Measurements from ENCODE around the gene ZDHHC14. TPM values are rescaled to one million over a fixed set of nuclear protein-coding genes. Genes with fewer than 3 reads are reported as not detected.

The ZDHHC14 gene
- total RNA-seq, 1 donor from 2014 or later, result 23.5 TPM

DNA sequence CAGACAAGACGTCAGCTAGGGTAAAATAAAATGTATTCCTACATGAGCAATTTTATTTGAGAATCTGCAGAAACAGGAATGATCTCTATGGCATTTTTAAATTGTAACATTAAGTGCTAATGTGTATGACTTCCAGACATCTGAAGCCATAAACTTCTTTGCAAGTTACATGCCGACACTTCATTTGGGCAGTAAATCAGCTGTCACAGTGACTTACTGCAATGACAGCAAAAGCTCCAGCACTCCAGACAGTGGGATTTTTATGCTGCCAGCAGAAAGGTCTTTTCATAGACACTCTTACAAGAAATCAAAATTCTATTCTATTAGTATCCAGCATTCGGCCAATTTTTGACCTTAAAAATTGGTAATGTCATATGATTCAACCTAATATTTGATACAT is 285.7 kb downstream of the ZDHHC14 start:
- no peak for DNase-seq (ENCODE audit: low spot score)

DNA sequence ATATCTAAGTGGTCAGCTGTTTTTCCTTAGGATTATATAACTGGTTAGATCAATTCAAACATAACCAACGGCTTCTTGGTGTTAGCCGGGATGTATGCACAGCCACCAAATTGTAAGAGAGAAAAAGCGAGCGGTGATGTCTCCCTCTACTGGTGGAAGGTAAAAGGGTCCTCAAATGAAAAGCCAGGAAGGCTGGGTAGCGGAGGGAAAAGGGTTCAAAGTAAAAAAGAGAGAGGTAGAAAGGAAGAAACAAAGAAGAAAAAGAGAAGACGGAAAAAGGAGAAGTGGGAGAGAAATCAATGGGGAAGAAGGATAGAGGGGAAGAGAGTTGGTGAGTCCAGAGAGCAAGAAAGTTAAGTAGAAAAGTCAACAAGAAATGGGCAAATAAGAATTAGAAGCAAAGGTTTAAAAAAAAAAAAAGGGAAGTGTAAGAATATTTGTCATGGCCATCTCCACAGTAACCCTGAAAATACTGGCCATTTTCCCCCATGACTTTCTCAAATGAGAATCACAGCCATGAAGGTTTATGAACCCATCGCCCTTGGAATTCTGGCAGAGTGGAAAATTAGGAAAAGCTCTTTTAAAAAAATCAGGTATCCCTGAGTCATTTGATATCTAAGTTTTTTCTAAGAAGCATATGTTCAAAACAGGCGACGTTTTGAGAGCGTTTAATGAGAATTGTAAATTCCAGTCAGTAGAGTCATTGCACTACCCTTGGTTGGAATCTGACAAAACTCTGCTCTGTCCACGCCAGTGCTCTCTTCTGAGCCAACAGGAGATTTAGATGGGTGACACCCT is 286.4 kb downstream of the ZDHHC14 start:
- peak; percentile 70 for DNase-seq (ENCODE audit: low spot score)

DNA sequence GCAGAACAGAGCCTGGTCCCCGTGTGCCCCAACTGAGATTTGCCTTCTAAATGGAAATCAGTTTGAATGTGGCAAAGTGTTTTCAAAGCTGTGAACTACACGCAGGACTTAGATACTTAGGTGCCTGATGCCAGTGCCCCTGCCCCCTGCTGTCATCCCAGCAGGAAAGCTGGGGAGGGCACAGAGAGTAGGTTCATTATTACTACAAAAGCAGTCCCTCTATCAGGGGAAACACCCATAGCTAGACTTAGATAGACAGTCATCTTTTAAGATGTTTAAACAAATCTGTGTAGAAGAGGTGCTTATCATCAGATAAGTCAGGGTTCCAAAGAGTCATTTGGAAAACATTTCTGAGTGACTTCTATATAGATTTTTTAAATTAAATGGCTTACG is 287.0 kb downstream of the ZDHHC14 start:
- DNase-seq (ENCODE audit: low spot score), result no peak

DNA sequence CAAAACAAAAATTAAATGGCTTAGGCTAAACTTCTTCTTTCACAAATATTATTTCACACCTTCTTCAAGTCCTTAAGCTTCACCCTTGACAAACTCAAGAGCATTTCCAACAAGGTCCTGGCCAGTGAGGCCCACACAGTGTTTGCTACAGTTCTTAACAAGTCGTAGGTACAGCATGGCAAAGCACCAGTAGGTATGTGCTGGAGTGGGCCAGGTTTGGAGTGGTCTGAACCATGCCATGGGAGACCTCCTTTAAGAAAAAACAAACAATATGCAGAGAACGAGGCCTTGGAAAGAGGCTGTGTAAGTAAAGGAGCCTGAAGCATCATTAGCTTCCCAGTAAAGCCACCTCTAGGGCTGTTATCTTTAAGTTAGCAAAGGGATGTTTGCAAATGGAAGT is 287.7 kb downstream of the ZDHHC14 start:
- DNase-seq (ENCODE audit: low spot score), result no peak

DNA sequence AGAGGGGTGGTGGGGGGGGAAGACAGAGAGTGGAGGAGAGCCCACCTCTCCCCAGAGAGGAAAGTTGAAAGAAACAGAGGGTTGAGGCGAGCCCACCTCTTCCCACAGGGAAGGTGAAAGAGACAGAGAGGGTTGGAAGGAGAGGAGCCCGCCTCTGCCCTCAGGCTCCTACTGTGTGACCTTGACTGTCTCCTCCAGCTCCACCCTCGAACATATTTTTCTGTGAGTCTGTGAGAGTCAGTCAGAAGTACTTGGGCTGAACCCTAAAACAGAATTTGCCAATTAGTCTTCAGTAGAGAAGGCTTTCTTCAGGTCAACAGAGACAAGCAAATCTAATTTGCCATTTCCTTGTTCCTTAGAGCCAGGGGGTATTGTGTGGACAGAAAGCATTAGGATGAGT is 288.3 kb downstream of the ZDHHC14 start:
- no peak for DNase-seq (ENCODE audit: low spot score)

DNA sequence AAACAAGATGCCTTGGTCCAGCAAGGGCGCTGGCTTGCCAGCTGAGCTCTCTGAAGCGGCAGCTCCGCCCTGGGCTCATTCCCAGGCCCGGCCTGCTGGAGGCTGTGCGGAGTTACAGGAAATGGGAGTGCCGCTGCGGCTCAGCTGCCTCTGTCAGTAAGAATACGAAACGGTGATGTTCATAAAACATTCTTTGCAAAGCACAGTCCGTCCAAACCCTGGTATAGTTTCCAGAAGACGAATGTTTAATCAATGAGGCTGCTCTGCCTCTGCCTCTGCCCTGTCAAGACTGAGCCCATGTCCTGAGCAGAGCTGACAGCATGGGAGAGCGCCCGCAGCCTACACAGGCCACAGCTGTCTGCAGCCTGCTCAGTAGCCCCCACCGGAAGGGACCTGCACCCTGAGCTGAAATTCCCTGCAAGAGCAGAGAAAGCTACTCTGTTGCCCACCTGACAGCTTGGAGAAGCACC is 288.8 kb downstream of the ZDHHC14 start:
- DNase-seq (ENCODE audit: low spot score), result peak; percentile 86

DNA sequence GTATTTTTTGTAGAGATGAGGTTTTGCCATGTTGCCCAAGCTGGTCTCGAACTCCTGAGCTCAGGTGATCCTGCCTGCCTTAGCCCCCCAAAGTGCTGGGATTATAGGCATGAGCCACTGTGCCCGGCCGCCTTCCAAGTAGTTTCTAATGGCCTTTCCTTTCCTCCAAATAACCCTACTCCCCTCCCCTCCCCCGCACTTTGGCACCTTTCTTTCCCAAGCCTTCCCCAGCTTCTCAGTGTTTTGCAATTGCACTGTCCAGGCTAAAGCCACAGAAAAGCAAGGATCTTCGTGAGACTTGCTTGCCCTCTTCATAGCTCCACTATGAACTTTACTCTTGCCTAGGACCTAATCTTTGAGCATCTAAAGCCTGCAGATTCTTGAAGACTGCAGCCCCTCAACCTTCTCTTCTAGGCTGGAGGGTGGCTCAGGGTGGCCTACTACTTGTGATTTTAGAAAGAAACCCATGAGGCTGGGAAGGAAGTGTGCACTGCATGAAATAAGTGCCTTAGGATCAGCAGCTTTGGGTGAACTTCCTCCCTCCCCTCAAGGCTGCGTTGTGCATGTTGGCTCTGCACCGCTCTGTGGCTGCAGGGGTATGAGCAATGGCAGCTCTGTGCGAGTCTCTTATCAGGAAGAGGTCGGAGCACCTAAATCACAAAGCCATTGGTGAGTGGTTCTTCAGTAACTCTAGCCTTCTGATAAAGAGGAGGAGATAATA is 289.6 kb downstream of the ZDHHC14 start:
- DNase-seq (ENCODE audit: low spot score), result no peak

DNA sequence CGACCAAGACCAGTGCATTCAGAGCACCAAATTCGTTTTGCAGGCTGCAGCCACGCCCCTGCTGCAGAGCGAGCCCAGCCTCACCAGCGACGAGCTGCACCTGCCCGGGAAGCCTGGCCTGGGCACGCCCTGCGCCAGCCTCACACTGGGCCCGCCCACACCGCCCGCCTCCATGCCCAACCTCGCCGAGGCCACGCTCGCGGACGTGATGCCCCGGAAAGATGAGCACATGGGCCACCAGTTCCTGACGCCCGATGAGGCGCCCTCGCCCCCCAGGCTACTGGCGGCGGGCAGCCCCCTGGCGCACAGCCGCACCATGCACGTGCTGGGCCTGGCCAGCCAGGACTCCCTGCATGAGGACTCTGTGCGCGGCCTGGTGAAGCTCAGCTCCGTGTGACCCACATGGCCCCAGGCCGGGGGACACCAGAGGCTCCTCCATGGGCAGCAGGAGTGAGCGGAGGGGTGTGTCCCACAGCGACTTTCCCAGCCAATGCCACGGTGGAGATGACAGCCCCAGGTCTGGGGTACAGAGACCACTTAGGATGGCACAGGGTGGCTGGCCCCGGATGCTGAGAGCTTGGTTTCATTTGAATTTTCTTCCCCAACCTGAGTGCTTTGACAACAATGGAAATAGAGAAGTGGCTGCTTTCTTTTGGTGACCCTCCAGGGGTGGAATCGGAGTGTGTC is 291.9 kb downstream of the ZDHHC14 start:
- DNase-seq (ENCODE audit: low spot score), result no peak

DNA sequence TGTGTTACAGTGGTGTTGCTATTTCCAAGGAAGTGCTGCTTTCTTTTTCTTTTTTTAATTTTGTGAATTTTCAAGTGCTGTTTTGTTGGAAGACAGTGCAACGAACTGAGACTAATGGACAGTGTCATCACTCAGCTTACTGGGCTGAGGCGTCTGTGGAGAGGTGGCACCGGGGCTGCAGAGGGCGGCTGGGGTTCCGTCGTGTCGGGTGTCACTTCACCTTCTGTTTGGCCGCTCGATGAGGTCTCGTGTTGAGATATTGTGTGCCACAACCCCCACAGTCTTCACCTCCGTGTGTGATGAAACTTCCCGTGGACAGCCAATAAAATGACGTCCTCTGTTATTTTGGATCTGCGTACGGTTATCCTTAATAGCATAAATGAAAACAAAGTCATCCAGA is 292.6 kb downstream of the ZDHHC14 start:
- no peak for DNase-seq (ENCODE audit: low spot score)

DNA sequence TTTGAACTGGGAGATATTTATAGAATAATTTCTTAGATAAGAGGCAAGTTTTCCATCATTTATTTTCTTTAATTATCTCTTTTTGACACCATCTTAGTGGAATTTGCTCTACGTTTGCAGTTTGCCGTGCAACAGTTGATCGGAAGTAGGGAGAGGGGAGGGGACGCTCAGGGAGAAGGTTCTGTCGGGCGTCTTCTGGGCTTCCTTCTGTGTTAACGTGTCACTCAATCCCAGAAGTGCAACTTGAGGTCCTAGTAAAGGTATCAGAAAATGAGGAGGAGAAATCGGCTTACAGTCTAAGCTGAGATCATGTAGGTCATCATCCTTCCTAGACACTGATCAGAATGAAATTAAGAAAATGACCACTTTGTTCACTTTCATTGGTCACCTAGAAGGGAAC is 293.1 kb downstream of the ZDHHC14 start:
- no peak for DNase-seq (ENCODE audit: low spot score)

DNA sequence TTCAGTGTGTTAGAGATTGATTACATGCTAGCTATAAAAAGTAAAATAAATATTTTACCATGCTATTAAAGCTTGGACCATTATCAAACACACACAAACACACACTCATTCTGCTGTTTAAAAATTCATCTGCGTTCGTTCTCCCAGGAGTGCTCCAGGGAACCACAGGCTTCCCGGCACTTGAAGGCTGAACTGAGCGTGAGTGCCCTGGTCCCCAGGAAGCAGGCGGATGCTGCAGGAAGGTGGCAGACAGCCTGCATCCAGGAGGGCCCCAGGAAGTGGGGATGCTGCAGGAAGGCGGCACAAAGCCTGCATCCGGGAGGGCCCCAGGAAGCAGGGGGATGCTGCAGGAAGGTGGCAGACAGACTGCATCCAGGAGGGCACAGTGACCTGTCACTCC is 294.8 kb downstream of the ZDHHC14 start:
- DNase-seq (ENCODE audit: low spot score), result no peak

DNA sequence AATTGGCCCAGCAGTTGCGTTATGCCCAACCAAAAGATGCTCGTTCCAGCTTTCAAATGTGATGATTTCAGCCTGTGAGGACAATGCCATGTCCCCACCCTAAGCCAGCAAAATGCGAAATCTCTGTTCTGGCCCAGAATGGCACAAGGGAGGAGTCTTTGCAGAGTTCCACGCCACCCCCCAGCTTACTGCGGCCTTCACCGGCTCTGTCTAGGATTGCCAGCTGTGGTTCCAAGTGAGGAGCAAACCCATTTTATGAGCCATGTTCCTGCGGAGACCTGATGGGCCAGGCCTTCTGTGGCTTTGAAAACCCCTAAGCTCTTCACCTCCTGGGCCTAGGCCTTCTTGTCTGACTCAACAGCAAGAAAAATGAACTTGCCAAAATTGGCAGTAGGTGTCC is 295.3 kb downstream of the ZDHHC14 start:
- DNase-seq (ENCODE audit: low spot score), result no peak

DNA sequence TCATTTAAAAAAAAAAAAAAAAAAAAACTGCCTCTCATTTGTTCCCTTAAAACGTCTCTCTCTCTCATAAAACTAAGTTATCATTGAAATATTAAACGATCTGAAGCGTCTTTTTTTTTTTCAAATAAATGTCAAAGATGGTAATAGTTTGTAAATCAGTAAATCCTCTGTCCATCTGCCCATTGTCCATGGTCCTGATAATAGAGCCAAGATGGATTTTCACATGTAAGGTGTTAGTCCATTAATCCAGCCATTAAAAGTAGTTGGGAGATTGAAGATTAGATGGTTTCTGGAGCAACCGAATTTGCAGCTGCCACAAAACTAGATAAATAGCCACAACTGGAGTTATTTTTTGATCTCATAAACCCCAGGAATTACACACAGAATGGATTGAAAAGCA is 296.2 kb downstream of the ZDHHC14 start:
- DNase-seq (ENCODE audit: low spot score), result no peak

DNA sequence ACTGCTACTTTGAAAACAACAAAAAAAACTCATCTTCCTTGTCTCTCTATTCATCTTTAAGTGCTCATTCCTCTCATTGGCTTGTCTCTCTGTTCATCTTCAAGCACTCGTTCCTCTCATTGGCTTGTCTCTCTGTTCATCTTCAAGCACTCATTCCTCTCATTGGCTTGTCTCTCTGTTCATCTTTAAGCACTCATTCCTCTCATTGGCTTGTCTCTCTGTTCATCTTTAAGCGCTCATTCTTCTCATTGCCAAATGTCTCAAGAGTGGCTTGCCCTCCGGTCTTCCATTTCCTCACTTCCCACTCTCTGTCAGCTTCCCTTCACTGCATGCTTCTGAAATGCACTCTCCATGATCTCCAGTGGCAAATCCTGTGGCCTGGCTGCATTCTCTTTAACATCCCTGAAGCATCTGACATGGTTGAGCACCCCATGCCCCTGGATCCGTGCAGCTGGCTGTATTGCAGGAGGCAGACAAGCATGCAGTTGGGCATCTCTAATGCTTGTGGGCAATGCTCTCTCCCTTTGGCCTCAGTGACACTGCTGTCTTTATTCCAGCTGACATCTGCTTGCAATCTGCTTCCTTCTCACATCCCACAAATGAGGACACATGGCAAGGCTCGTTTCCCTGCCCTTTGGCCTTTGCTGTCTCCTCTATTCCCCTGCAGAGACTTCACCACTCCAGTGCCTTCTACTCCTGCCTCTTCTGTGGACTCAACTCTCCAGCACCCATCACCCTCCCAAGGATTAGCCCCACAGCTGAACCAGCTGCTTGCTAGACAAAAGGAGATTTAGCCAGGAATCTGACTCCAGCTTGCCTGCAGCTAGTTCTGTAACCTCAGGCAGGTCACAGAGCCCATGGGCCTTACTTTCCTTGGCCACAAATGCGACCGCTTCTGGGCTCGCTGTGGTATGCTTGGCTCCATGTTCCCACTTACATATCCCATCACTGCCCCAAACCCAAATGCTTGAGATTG is 298.9 kb downstream of the ZDHHC14 start:
- no peak for DNase-seq (ENCODE audit: low spot score)

DNA sequence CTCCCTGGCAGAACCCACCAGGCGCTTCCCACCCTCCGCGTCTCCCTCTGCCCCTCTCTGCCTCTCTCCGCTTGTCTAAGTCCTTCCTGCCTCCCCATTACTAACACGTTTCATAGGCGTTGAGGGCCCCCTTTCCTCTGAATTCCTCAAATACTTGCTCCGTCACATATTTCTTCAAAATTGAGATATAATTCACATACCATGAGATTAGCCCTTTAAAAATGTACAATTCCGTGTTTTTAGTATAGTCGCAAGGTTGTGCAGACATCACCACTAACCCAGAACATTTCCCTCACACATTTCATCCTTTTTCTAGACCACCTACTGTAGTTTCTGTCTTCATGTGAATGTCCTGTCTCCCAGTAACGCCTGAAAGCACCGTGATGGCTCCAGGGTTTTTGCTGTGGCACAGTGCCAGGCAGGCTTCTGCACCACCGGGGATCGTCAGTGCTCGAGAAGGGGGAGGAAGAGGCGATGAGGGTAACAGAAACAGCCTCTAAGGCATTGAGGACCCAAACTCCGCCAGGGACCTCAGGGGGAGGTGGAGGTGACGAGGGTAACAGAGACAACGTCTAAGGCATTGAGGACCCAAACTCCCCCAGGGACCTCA is 300.2 kb downstream of the ZDHHC14 start:
- DNase-seq (ENCODE audit: low spot score), result no peak

DNA sequence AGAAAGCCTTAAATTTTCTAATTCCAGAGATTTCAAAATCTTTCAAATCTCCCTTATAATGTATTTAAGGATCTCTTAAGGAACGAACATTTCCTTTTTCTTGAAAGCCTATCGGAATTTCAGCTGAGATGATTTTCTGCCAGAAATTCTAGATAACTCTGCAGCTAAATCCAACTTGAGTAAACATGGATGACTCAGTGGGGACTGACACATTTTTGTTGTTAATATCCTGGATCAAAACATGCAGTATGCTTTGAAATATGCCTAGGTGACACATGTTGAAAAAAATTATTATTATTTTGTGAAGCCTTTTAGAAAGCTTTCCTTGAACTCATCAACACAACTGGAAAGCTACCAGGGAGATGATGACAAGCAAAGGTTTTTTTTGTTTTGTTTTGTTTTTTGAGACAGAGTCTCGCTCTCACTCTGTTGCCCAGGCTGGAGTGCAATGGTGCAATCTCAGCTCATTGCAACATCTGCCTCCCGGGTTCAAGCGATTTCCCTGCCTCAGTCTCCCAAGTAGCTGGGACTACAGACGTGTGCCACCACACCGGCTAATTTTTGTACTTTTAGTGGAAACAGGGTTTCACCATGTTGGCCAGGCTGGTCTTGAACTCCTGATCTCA is 302.0 kb downstream of the ZDHHC14 start:
- no peak for DNase-seq (ENCODE audit: low spot score)

DNA sequence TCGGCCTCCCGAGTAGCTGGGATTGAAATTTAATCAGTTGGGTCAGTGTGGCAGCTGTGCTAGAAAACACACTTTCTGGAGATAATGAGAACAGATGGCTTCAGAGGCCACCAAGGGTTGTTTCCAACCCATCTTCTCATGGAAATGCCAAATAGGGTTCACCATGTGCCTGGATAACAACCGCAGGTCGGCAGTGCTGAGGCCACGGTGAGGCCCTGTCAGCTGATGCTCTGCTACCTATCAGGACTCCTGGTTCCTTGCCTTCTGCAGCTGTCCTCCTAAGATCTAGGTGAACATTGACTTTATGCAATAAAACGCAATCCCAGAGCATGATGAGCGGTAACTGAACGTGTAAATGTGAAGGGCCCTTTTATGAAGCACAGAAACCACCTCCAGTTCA is 302.7 kb downstream of the ZDHHC14 start:
- DNase-seq (ENCODE audit: low spot score), result no peak

DNA sequence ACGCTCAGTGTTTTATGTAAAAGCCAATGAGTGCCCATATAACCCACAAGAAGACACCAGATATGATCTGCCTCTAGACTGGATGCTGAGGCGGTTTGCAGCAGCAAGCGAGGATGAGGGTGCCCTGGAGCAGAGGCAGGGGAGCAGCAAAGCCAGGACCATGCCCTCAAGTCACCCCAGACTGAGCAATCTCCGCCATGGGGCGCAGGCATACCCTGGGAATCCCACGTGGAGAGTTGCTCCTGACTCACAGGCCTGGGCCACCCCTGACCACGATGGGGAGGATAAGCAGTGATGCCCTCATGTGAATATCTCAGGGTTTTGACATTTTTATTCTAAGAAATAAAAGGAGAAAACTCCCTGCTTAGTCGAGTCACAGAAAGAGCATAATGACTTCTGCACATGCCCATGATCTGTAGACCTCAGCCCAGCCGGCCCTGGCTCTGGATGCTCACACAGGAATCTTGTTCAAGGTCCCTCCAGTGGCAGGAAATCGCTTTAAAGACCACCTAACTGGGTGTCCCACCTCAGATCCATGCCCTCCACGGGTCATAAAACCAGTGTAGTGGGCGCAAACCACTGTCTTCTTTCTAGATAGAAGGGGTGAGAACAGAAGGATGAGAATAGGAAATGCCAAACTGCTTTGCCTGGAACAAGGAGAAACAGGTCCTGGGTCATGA is 303.8 kb downstream of the ZDHHC14 start:
- no peak for DNase-seq (ENCODE audit: low spot score)

DNA sequence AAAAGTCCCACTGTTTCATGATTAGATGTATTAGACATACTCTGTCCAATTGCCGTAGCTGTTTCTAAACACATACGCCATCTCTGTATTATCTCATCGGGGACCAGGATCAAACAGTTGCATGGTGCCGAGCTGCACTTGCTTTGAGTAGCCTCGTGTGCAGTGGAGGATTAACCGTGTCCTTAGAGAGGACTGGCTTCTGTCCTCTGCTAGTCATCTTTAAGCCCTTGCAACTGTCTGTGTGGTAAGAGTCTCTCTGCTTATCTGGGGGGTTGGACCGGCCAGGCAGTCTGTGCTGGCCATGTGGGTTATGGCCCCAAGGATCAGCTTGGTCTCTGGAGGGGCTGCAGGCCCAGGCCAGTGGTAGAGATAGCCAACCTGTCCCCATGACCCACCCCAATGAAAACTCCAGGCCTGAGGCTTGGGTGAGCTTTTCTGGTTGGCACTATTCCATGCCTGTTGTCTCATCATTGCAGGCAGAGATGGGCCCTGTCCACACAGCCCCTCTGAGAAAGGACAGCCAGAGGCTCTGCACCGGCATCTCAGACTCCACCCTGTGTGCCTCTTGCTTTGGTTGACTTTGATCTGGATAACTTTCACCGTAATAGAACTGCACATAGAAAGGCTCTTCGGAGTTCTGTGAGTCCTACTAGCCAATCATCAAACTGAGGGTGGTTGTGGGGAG is 304.7 kb downstream of the ZDHHC14 start:
- DNase-seq (ENCODE audit: low spot score), result no peak
